Breast epithelium (tissue), 3 donors: ENCODE measurements around the gene DNAAF8.

Experiments
- CTCF ChIP-seq, 3 donors: fragments of 450-650 bp; IDR thresholded peaks; one replicate each; pipeline ENCODE4 v1.5.1; 2016 to 2017; ENCODE audit warnings: antibody characterized with exemption in 3 of 3, mild to moderate bottlenecking in 3 of 3, moderate library complexity in 3 of 3
- POLR2A ChIP-seq: fragments of 450-650 bp; IDR thresholded peaks from one replicate; pipeline ENCODE4 v1.6.1; 2016; ENCODE audit warnings: antibody characterized with exemption, mild to moderate bottlenecking, moderate library complexity

GRCh38 chr16:4776141-4776705 is 41.9 kb downstream of the DNAAF8 start:
- TF ChIP-seq CTCF (IDR thresholded peaks at IDR 0.05) (no peak), POLR2A (no peak)
